Mucosa of descending colon (tissue), 3 donors: ENCODE data around the gene ARMC2. TPM values are rescaled to one million over a fixed set of nuclear protein-coding genes. Genes with fewer than 3 reads are reported as not detected.

Experiments
- ATAC-seq: fragments of 200-7000 bp; cut with Tn5 transposase; one replicate; pipeline ENCODE4 v1.9.1; 2020; ENCODE audit warnings: mild to moderate bottlenecking, moderate library complexity
- DNase-seq, 3 donors: peaks; one replicate each; pipeline ENCODE4 v3.0.0-alpha.2; 2020
- H3K36me3 ChIP-seq: fragments of 200-600 bp; one replicate; pipeline ENCODE4 v1.8.0; 2021; ENCODE audit warnings: low read depth, mild to moderate bottlenecking
- H3K4me1 ChIP-seq: fragments of 200-600 bp; one replicate; pipeline ENCODE4 v1.8.0; 2021; ENCODE audit warnings: low read depth, mild to moderate bottlenecking
- H3K4me3 ChIP-seq: fragments of 200-600 bp; one replicate; pipeline ENCODE4 v1.8.0; 2021; ENCODE audit warnings: mild to moderate bottlenecking
- H3K9me3 ChIP-seq: fragments of 200-600 bp; one replicate; pipeline ENCODE4 v1.8.0; 2021; ENCODE audit warnings: mild to moderate bottlenecking
- CTCF ChIP-seq: fragments of 200-600 bp; IDR thresholded peaks from one replicate; pipeline ENCODE4 v1.8.0; 2022; ENCODE audit warnings: antibody characterized with exemption, mild to moderate bottlenecking
- intact Hi-C, 2 donors: fragments of 100-400 bp; cut with DNase I in 1 of 2; cut with micrococcal nuclease in 1 of 2; formaldehyde crosslinking; loops; one replicate each; pipeline versions ENCODE4 v1.11.0 to v1.11.1; 2022; cut with DNase I, micrococcal nuclease
- total RNA-seq, 3 donors: library from RNA; stranded (reverse); fragmentation: NEBNext Ultra II Directional in 2 of 3; extraction: Animal tissue kit (Norgen Biotek cat#: 25700) in 2 of 3; gene quantifications; one replicate each; pipeline versions ENCODE4 v1.2.1 to v1.2.4, GENCODE V29; 2021 to 2023
- donor health status: DM: no; HTN: no; CAD: no; lungs with moderate emphysema.
- donor health status: DM: no; HTN: no; CAD: no.
- donor health status: DM: no; HTN: yes; CAD: no.

ARMC2 gene
- total RNA-seq, 3 donors from 2014 or later = 3.5 to 5.5 (median 4.8) TPM

DNA sequence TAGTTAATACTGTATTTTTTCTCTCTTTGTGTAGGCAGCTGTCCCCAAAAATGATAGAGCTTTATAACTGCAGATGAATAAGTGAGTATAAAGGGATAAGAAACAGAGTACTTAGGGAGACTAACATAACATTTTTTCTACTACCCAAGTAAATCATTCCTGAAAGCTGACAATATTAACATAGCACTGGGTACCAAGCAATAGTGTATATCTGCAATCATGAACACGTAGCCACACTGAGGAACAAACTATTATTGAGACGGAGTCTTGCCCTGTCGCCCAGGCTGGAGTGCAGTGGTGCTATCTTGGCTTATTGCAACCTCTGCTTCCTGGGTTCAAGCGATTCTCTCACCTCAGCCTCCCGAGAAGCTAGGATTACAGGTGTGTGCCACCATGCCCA, 140.5 kb downstream of the ARMC2 start:
- Histone ChIP-seq H3K4me1 (peaks cover 5% of the 10 kb centered on the region), H3K36me3 (no peaks in the 10 kb centered on the region), H3K9me3 (no peaks in the 10 kb centered on the region), H3K4me3 (no peak overlapping the region)
- DNase-seq (no peak), ATAC-seq (no peak)
- TF ChIP-seq CTCF = no peak
- intact Hi-C loops = no loop called here

GRCh38 chr6:108989700-108990099, 141.5 kb downstream of the ARMC2 start:
- TF ChIP-seq CTCF = no peak
- intact Hi-C loops = no loop called here
- Histone ChIP-seq H3K36me3 (no peaks in the 10 kb centered on the region), H3K9me3 (no peaks in the 10 kb centered on the region), H3K4me1 (peaks cover 5% of the 10 kb centered on the region), H3K4me3 (no peak overlapping the region)
- peak; percentile 84 for ATAC-seq
- DNase-seq = peak in 1 of 3 donors; percentile 67

GRCh38 chr6:108993876-108994275, 145.7 kb downstream of the ARMC2 start:
- no peak for TF ChIP-seq CTCF
- DNase-seq (no peak), ATAC-seq (no peak)
- intact Hi-C loops = no loop called here
- H3K9me3 ChIP-seq = no peaks in the 10 kb centered on the region
- H3K4me1 ChIP-seq = peaks cover 5% of the 10 kb centered on the region
- no peaks in the 10 kb centered on the region for H3K36me3 ChIP-seq
- no peak overlapping the region for H3K4me3 ChIP-seq

DNA sequence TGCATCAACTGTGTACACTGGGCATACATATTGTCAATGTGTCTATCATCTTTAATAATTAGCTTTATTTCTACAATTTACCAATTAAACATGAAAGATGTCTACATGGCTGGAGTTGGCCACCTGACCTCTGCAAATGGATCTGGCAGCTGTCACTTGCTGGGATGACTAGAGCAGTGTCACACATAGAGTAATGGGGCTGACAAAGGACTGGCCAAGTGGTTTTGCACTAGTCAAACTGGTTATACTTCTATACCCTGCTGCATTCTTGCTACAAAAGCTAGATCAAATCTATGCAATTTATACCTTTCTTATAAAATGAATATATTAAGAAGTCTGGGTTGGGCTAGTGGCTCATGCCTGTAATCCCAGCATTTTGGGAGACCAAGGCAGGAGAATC, 147.1 kb downstream of the ARMC2 start:
- no peak for DNase-seq
- no peak for ATAC-seq
- no peak for TF ChIP-seq CTCF
- no peaks in the 10 kb centered on the region for H3K9me3 ChIP-seq
- peaks cover 3% of the 10 kb centered on the region for H3K4me1 ChIP-seq
- intact Hi-C loops = no loop called here
- no peaks in the 10 kb centered on the region for H3K36me3 ChIP-seq
- H3K4me3 ChIP-seq = no peak overlapping the region

DNA sequence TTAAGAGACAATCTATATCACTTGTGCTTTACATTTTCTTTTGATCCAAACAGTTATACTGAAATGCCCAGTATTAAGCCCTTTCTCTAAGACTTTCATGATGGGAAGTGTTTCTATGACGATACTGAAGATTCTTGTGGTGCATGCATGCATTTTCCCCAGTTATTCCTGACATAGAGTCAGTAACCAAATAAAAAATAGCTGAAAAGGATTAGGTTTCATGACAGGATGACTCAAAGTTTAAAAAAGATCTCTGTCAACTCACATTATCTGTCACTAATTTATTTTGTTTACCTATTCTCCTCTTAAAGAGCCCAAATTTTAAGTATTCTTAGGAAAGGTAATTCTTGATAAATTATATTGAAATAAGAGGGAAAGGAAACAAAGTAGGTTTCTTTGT, 148.0 kb downstream of the ARMC2 start:
- Histone ChIP-seq H3K4me1 (no peaks in the 10 kb centered on the region), H3K4me3 (no peak overlapping the region), H3K36me3 (no peaks in the 10 kb centered on the region), H3K9me3 (no peaks in the 10 kb centered on the region)
- intact Hi-C loops = no loop called here
- DNase-seq (no peak), ATAC-seq (no peak)
- no peak for TF ChIP-seq CTCF

DNA sequence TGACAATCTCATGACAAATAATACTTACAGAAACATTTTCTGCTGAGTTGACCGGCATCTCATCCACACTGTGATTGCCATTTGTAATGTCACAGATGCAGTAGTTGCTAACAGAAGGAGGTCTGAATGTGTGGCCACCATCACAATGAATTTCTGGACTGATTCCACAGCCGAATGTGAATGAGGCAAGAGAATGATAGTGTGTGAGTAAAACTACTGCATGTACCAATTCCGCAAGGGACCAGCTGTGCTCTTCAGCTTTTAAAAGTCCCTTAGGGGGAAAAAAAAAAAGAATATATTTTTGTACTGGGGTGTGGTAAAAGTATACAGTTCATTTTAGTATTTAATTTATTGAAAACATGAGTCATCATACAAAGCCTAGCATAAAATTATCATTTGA, 150.3 kb downstream of the ARMC2 start:
- H3K4me1 ChIP-seq = peaks cover 14% of the 10 kb centered on the region
- intact Hi-C loops = no loop called here
- no peak for TF ChIP-seq CTCF
- no peaks in the 10 kb centered on the region for H3K36me3 ChIP-seq
- no peak for ATAC-seq
- H3K4me3 ChIP-seq = no peak overlapping the region
- no peak for DNase-seq
- no peaks in the 10 kb centered on the region for H3K9me3 ChIP-seq
